ENCODE measurements around the gene AMOTL2. TPM values are rescaled to one million over a fixed set of nuclear protein-coding genes. Genes with fewer than 3 reads are reported as not detected.
A peak's percentile ranks its signal among the peaks of the same experiment; 100 is the strongest.

AMOTL2 gene
- total and polyA plus RNA-seq, 4 donors = 54.7 to 82.9 (median 73.3) TPM

GRCh38 chr3:134397755-134398154 is 23.5 kb upstream of the AMOTL2 start:
- Histone ChIP-seq H3K4me3 (ENCODE audit: low read depth, low read length) (no peak overlapping the region), H3K4me1 (ENCODE audit: control insufficient read depth, insufficient read depth, low read length) (peaks cover 8% of the 10 kb centered on the region), H3K27me3 (ENCODE audit: control insufficient read depth, insufficient read depth, low read length) (no peaks in the 10 kb centered on the region), H3K36me3 (ENCODE audit: control insufficient read depth, insufficient read depth, low read length) (no peaks in the 10 kb centered on the region), H3K27ac (ENCODE audit: low read depth, low read length) (no peak overlapping the region), H3K9me3 (ENCODE audit: control insufficient read depth, insufficient read depth, low read length) (no peaks in the 10 kb centered on the region)
- no peak for DNase-seq (ENCODE audit: low read depth in 4 of 6, low spot score in 6 of 6)
- no CpG with 5 or more reads among the region's 7 CpGs for WGBS (ENCODE audit: insufficient coverage)

DNA sequence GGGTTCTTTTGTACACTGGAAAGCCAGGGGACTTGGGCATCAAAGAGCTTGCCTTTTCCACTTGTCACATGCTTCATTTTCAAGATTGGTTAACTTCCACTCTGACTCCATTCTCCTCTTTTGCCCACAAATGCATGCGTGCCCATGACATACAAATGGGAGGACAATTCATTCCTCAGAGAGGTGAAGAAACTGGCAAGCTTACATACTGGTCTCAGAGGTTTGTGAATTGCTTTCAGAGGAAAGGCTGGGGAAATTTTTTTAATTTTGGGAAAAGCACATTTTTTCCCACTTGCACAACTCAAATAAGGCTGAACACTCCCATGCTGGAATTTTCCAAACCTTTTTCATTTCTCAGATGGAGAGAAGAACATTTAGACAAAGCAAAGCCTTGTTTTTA is 20.9 kb upstream of the AMOTL2 start:
- Histone ChIP-seq H3K27ac (ENCODE audit: low read depth, low read length) (no peak overlapping the region), H3K36me3 (ENCODE audit: control insufficient read depth, insufficient read depth, low read length) (no peaks in the 10 kb centered on the region), H3K9me3 (ENCODE audit: control insufficient read depth, insufficient read depth, low read length) (no peaks in the 10 kb centered on the region), H3K4me3 (ENCODE audit: low read depth, low read length) (no peak overlapping the region), H3K4me1 (ENCODE audit: control insufficient read depth, insufficient read depth, low read length) (peaks cover 13% of the 10 kb centered on the region), H3K27me3 (ENCODE audit: control insufficient read depth, insufficient read depth, low read length) (no peaks in the 10 kb centered on the region)
- WGBS (ENCODE audit: insufficient coverage) = no CpG with 5 or more reads among the region's 1 CpG
- DNase-seq (ENCODE audit: low read depth in 4 of 6, low spot score in 6 of 6) = no peak

- Histone ChIP-seq H3K27ac (ENCODE audit: low read depth, low read length) (no peak overlapping the region), H3K36me3 (ENCODE audit: control insufficient read depth, insufficient read depth, low read length) (no peaks in the 10 kb centered on the region), H3K9me3 (ENCODE audit: control insufficient read depth, insufficient read depth, low read length) (no peaks in the 10 kb centered on the region), H3K27me3 (ENCODE audit: control insufficient read depth, insufficient read depth, low read length) (no peaks in the 10 kb centered on the region), H3K4me3 (ENCODE audit: low read depth, low read length) (no peak overlapping the region), H3K4me1 (ENCODE audit: control insufficient read depth, insufficient read depth, low read length) (peaks cover 14% of the 10 kb centered on the region)
- DNase-seq (ENCODE audit: low read depth in 4 of 6, low spot score in 6 of 6) = no peak
- WGBS (ENCODE audit: insufficient coverage) = no CpG with 5 or more reads among the region's 4 CpGs
Observed at GRCh38 chr3:134394380-134394779, 20.1 kb upstream of the AMOTL2 start.

DNA sequence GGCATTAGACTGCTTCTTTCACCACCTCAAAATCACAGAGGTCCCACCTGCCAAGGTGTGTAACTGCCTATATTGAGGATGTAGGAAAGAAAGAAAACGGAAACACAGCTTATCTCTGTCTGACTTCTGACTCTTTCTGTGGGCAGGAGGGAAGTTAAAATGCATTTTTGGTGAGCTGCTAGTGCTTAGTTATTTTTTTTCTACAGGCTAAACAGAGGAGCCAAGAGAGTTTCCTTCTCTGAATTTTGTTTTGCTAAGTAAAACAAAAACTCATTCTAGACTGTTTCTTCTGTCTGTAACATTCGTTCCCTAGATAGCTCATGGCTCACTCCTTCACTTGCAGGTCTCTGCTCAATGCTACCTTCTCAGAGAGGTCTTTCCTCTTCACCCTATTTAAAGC is 18.8 kb upstream of the AMOTL2 start:
- Histone ChIP-seq H3K36me3 (ENCODE audit: control insufficient read depth, insufficient read depth, low read length) (no peaks in the 10 kb centered on the region), H3K4me1 (ENCODE audit: control insufficient read depth, insufficient read depth, low read length) (peaks cover 19% of the 10 kb centered on the region), H3K27me3 (ENCODE audit: control insufficient read depth, insufficient read depth, low read length) (no peaks in the 10 kb centered on the region), H3K27ac (ENCODE audit: low read depth, low read length) (peak overlapping the region; percentile 66), H3K9me3 (ENCODE audit: control insufficient read depth, insufficient read depth, low read length) (no peaks in the 10 kb centered on the region), H3K4me3 (ENCODE audit: low read depth, low read length) (no peak overlapping the region)
- no peak for DNase-seq (ENCODE audit: low read depth in 4 of 6, low spot score in 6 of 6)
- 71% methylated on average over 1 of the region's 2 CpGs for WGBS (ENCODE audit: insufficient coverage)

GRCh38 chr3:134392336-134392983 is 18.2 kb upstream of the AMOTL2 start:
- H3K27ac ChIP-seq (ENCODE audit: low read depth, low read length) = peak overlapping the region; percentile 66
- DNase-seq (ENCODE audit: low read depth in 4 of 6, low spot score in 6 of 6) = peak in 2 of 6 donors; percentile 59 to 86

GRCh38 chr3:134389865-134390264 is 15.6 kb upstream of the AMOTL2 start:
- no peaks in the 10 kb centered on the region for H3K27me3 ChIP-seq (ENCODE audit: control insufficient read depth, insufficient read depth, low read length)
- no CpG with 5 or more reads among the region's 1 CpG for WGBS (ENCODE audit: insufficient coverage)

More at GRCh38 chr3:134392336-134392983, 18.2 kb upstream of the AMOTL2 start:
- H3K27me3 ChIP-seq (ENCODE audit: control insufficient read depth, insufficient read depth, low read length) = no peaks in the 10 kb centered on the region
- H3K4me3 ChIP-seq (ENCODE audit: low read depth, low read length) = no peak overlapping the region
- peaks cover 19% of the 10 kb centered on the region for H3K4me1 ChIP-seq (ENCODE audit: control insufficient read depth, insufficient read depth, low read length)
- H3K9me3 ChIP-seq (ENCODE audit: control insufficient read depth, insufficient read depth, low read length) = no peaks in the 10 kb centered on the region
- no peaks in the 10 kb centered on the region for H3K36me3 ChIP-seq (ENCODE audit: control insufficient read depth, insufficient read depth, low read length)
- WGBS (ENCODE audit: insufficient coverage) = no CpG with 5 or more reads among the region's 1 CpG

DNA sequence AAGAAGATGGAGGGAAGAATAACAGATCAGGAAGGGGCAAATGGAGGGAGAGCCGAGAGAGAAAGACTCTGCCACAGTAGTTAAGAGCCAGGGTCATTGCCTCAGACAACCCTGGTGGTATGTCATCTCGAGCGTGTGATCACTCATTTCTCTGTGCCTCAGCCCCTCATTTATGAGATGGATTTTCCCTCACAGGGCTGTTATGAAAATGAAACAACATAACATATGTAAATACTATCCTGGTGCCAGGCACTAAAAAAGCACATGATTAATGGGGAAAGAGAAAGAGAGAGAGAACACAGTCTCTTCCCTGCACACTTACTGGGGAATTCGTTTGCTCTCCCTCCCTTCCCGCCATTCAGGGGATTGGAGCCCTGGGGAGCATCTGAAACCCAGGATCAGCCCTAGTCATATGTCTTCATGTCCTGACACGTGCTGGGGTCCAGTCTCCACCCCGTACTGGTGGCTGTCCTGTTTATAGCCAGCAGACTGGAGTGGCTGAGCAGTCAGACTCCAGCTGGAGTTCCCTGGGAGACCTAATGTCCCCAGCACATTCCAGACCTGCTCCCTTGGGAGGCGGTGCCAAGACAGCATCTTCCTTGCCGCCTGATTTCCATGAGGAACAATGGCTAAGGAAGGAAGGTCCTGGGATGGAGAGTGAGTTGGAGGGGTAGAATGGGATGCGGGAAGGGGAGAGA is 14.7 kb upstream of the AMOTL2 start:
- H3K9me3 ChIP-seq (ENCODE audit: control insufficient read depth, insufficient read depth, low read length) = no peaks in the 10 kb centered on the region
- no peaks in the 10 kb centered on the region for H3K27me3 ChIP-seq (ENCODE audit: control insufficient read depth, insufficient read depth, low read length)
- H3K36me3 ChIP-seq (ENCODE audit: control insufficient read depth, insufficient read depth, low read length) = no peaks in the 10 kb centered on the region
- WGBS (ENCODE audit: insufficient coverage) = 35% methylated on average over 7 of the region's 10 CpGs
- H3K27ac ChIP-seq (ENCODE audit: low read depth, low read length) = no peak overlapping the region
- peaks cover 11% of the 10 kb centered on the region for H3K4me1 ChIP-seq (ENCODE audit: control insufficient read depth, insufficient read depth, low read length)
- peak in 1 of 6 donors; percentile 48 for DNase-seq (ENCODE audit: low read depth in 4 of 6, low spot score in 6 of 6)
- H3K4me3 ChIP-seq (ENCODE audit: low read depth, low read length) = no peak overlapping the region

More at GRCh38 chr3:134389865-134390264, 15.6 kb upstream of the AMOTL2 start:
- H3K9me3 ChIP-seq (ENCODE audit: control insufficient read depth, insufficient read depth, low read length) = no peaks in the 10 kb centered on the region
- no peak overlapping the region for H3K27ac ChIP-seq (ENCODE audit: low read depth, low read length)
- no peaks in the 10 kb centered on the region for H3K36me3 ChIP-seq (ENCODE audit: control insufficient read depth, insufficient read depth, low read length)
- peaks cover 11% of the 10 kb centered on the region for H3K4me1 ChIP-seq (ENCODE audit: control insufficient read depth, insufficient read depth, low read length)
- H3K4me3 ChIP-seq (ENCODE audit: low read depth, low read length) = no peak overlapping the region
- no peak for DNase-seq (ENCODE audit: low read depth in 4 of 6, low spot score in 6 of 6)

GRCh38 chr3:134388292-134388691 is 14.0 kb upstream of the AMOTL2 start:
- no peaks in the 10 kb centered on the region for H3K36me3 ChIP-seq (ENCODE audit: control insufficient read depth, insufficient read depth, low read length)
- no peak overlapping the region for H3K4me3 ChIP-seq (ENCODE audit: low read depth, low read length)
- H3K27ac ChIP-seq (ENCODE audit: low read depth, low read length) = no peak overlapping the region
- H3K9me3 ChIP-seq (ENCODE audit: control insufficient read depth, insufficient read depth, low read length) = no peaks in the 10 kb centered on the region
- H3K27me3 ChIP-seq (ENCODE audit: control insufficient read depth, insufficient read depth, low read length) = no peaks in the 10 kb centered on the region
- H3K4me1 ChIP-seq (ENCODE audit: control insufficient read depth, insufficient read depth, low read length) = peaks cover 11% of the 10 kb centered on the region
- no peak for DNase-seq (ENCODE audit: low read depth in 4 of 6, low spot score in 6 of 6)
- no CpG with 5 or more reads among the region's 1 CpG for WGBS (ENCODE audit: insufficient coverage)

DNA sequence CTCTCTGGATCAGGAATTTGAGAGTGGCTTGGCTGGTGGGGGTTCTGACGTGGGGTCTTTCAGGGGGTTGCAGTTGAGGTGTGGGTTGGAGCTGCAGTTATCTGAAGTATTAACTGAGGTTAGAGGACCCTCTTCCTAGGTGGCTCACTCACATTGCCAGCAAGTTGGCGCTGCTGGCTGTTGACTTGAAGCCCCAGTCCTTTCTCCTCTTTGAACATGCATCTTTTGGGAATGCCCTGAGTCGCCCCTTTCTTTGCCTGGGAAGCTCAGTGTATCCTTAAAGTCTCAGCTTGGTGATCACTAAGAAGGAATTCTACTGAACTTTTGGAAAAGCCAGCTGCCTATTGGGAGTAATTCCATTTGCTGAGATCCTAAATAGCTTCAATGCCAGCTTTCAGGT is 13.0 kb upstream of the AMOTL2 start:
- Histone ChIP-seq H3K4me1 (ENCODE audit: control insufficient read depth, insufficient read depth, low read length) (peaks cover 6% of the 10 kb centered on the region), H3K27me3 (ENCODE audit: control insufficient read depth, insufficient read depth, low read length) (no peaks in the 10 kb centered on the region), H3K4me3 (ENCODE audit: low read depth, low read length) (no peak overlapping the region), H3K36me3 (ENCODE audit: control insufficient read depth, insufficient read depth, low read length) (no peaks in the 10 kb centered on the region), H3K27ac (ENCODE audit: low read depth, low read length) (no peak overlapping the region), H3K9me3 (ENCODE audit: control insufficient read depth, insufficient read depth, low read length) (no peaks in the 10 kb centered on the region)
- 94% methylated on average over 2 of the region's 3 CpGs for WGBS (ENCODE audit: insufficient coverage)
- no peak for DNase-seq (ENCODE audit: low read depth in 4 of 6, low spot score in 6 of 6)

- no peak overlapping the region for H3K4me3 ChIP-seq (ENCODE audit: low read depth, low read length)
- 94% methylated on average over 6 of the region's 7 CpGs for WGBS (ENCODE audit: insufficient coverage)
Observed at GRCh38 chr3:134384963-134385362, 10.7 kb upstream of the AMOTL2 start.

More at GRCh38 chr3:134384963-134385362, 10.7 kb upstream of the AMOTL2 start:
- no peaks in the 10 kb centered on the region for H3K36me3 ChIP-seq (ENCODE audit: control insufficient read depth, insufficient read depth, low read length)
- no peaks in the 10 kb centered on the region for H3K27me3 ChIP-seq (ENCODE audit: control insufficient read depth, insufficient read depth, low read length)
- H3K27ac ChIP-seq (ENCODE audit: low read depth, low read length) = no peak overlapping the region
- DNase-seq (ENCODE audit: low read depth in 4 of 6, low spot score in 6 of 6) = no peak
- H3K4me1 ChIP-seq (ENCODE audit: control insufficient read depth, insufficient read depth, low read length) = peaks cover 6% of the 10 kb centered on the region
- no peaks in the 10 kb centered on the region for H3K9me3 ChIP-seq (ENCODE audit: control insufficient read depth, insufficient read depth, low read length)

Measured in spinal cord (tissue), 10 donors.